Left ventricle myocardium inferior (tissue), 1 donor: ENCODE results near the gene ABCA2. TPM values are rescaled to one million over a fixed set of nuclear protein-coding genes. Genes with fewer than 3 reads are reported as not detected.
"Not testable (repeated sequence)": the region's sequence is repeated elsewhere in the genome, so short reads cannot be mapped to it uniquely, and the experiment has no call there.

Source experiments
- DNase-seq: peaks from one replicate; pipeline ENCODE4 v3.0.0-alpha.2; 2020
- H3K27ac ChIP-seq: fragments of 200-600 bp; replicated peaks from 2 replicates; pipeline ENCODE4 v1.8.0; 2021
- H3K27me3 ChIP-seq: fragments of 200-600 bp; 2 replicates; pipeline ENCODE4 v1.8.0; 2021; ENCODE audit warnings: low read depth
- H3K36me3 ChIP-seq: fragments of 200-600 bp; 2 replicates; pipeline ENCODE4 v1.8.0; 2021
- H3K4me1 ChIP-seq: fragments of 200-600 bp; 2 replicates; pipeline ENCODE4 v1.8.0; 2021
- H3K4me3 ChIP-seq: fragments of 200-600 bp; 2 replicates; pipeline ENCODE4 v1.8.0; 2021; ENCODE audit warnings: mild to moderate bottlenecking, moderate library complexity
- H3K9me3 ChIP-seq: fragments of 200-600 bp; replicated peaks from 2 replicates; pipeline ENCODE4 v1.8.0; 2021
- intact Hi-C: fragments of 100-400 bp; cut with micrococcal nuclease; formaldehyde crosslinking; loops from one replicate; pipeline ENCODE4 v1.11.0; 2022
- total RNA-seq: library from RNA; stranded (reverse); fragmentation: NEBNext Ultra II Directional; extraction: Animal tissue kit (Norgen Biotek cat#: 25700); gene quantifications from one replicate; pipeline ENCODE4 v1.2.1, GENCODE V29; 2021
- TF ChIP-seq, protein P1 (sequence below): fragments of 200-600 bp; IDR thresholded peaks from 2 replicates; pipeline ENCODE4 v1.8.0; 2021; ENCODE audit warnings: antibody characterized with exemption, mild to moderate bottlenecking, borderline replicate concordance
- donor health status: DM: no; HTN: yes; CAD: no; lungs with severe emphysema.

Gene ABCA2
- total RNA-seq, 1 donor from 2014 or later, result 29.9 TPM

DNA sequence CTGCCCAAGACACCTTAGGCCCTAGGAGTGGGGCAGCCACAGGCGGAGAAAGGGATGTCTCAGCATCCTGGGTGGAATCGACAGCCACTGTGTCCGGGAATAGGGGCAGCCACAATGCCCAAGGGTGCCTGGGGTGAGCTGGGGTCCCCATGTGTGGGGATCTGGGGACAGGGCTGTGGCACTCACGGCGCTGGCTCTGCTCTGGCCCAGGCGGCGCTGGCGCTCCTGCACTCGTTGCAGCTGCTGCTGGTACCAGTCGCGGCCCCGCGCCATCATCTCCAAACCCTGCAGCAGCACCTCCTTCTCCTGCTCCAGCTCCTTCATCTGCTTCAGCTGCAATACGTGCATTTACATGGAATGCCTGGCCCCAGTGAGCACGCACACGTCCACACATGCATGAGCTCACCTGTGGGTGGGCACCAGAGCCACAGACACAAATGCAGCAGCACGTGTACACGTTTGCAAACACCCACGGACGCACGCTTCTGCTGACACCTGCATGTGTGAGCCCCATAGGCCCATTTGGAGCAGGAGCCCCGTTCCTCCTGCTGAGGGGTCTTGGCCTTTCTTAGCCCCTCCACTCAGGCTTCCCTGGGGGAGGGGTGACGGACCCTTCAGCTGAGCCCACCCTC lies 37.4 kb upstream of the ABCA2 start:
- TF ChIP-seq, protein P1, sequence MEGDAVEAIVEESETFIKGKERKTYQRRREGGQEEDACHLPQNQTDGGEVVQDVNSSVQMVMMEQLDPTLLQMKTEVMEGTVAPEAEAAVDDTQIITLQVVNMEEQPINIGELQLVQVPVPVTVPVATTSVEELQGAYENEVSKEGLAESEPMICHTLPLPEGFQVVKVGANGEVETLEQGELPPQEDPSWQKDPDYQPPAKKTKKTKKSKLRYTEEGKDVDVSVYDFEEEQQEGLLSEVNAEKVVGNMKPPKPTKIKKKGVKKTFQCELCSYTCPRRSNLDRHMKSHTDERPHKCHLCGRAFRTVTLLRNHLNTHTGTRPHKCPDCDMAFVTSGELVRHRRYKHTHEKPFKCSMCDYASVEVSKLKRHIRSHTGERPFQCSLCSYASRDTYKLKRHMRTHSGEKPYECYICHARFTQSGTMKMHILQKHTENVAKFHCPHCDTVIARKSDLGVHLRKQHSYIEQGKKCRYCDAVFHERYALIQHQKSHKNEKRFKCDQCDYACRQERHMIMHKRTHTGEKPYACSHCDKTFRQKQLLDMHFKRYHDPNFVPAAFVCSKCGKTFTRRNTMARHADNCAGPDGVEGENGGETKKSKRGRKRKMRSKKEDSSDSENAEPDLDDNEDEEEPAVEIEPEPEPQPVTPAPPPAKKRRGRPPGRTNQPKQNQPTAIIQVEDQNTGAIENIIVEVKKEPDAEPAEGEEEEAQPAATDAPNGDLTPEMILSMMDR, result no peak
- DNase-seq, result no peak
- intact Hi-C loops, result no loop called here

DNA sequence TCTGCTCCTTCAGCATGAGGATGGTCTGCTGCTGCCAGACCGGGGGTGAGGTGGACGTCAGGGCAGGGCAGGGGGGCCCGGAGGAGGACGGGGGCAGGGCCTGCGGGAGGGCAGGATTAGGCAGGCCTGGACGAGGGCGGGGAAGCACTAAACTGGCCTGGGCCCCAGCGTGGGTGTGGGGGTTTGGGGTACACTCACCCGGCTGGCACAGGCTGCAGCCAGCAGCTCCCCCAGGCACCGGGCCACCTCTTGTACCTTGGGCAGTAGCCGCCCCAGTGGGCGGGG lies 36.8 kb upstream of the ABCA2 start:
- DNase-seq, result no peak
- Histone ChIP-seq H3K27me3 (peaks cover 13% of the 10 kb centered on the region), H3K9me3 (no peaks in the 10 kb centered on the region), H3K4me1 (peaks cover 14% of the 10 kb centered on the region), H3K4me3 (no peak overlapping the region), H3K27ac (no peak overlapping the region), H3K36me3 (no peaks in the 10 kb centered on the region)
- intact Hi-C loops, result no loop called here
- TF ChIP-seq, protein P1, result no peak

More for the DNA sequence above, 37.4 kb upstream of the ABCA2 start:
- Histone ChIP-seq H3K36me3 (no peaks in the 10 kb centered on the region), H3K9me3 (no peaks in the 10 kb centered on the region), H3K27me3 (peaks cover 13% of the 10 kb centered on the region), H3K4me3 (no peak overlapping the region), H3K4me1 (peaks cover 19% of the 10 kb centered on the region), H3K27ac (no peak overlapping the region)

DNA sequence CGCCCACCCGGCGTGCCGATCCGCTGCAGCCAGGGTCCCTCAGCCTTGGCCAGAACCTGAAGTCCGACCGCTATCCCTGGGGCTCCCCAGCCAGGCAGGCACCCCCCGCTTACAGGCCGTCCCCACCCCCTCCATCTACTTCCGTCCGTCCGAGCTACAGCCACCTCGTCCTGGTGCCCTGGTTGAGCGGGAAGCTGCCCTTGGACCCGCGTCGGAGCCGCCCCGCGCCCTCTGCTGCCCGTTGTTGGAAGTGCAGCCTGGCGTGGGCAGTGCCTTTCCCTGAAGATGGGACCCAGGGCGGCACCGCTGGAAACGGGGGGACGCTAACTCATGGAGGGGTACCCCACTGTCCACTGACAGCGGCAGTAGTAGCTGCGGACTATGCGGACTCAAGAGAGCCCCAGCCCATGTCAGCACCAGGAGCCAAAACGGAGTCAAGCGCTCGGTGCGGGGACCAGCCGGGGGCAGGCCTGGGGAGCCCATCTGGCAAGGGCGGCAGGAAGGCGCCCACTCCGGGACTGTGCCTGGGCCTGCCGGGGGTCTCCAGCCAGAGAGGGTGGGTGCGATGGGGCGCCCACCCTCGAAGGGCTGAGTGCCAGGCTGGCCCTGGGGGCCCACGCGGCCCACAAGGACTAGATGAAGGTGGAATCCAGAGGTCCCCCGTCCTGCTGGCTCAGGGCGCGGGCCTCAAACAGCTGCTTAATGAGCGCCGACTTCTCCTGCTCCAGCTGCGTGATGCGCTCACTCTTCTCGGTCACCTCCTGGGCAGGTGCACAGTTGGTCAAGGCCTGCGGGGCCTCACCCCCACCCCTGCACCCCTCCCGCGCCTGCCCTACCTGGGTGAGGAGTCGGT lies 36.2 kb upstream of the ABCA2 start:
- Histone ChIP-seq H3K9me3 (no peaks in the 10 kb centered on the region), H3K36me3 (no peaks in the 10 kb centered on the region), H3K27me3 (peaks cover 7% of the 10 kb centered on the region), H3K27ac (no peak overlapping the region), H3K4me3 (no peak overlapping the region), H3K4me1 (peaks cover 9% of the 10 kb centered on the region)
- TF ChIP-seq, protein P1, result peak; percentile 98
- peak; percentile 77 for DNase-seq
- intact Hi-C loops, result no loop called here

DNA sequence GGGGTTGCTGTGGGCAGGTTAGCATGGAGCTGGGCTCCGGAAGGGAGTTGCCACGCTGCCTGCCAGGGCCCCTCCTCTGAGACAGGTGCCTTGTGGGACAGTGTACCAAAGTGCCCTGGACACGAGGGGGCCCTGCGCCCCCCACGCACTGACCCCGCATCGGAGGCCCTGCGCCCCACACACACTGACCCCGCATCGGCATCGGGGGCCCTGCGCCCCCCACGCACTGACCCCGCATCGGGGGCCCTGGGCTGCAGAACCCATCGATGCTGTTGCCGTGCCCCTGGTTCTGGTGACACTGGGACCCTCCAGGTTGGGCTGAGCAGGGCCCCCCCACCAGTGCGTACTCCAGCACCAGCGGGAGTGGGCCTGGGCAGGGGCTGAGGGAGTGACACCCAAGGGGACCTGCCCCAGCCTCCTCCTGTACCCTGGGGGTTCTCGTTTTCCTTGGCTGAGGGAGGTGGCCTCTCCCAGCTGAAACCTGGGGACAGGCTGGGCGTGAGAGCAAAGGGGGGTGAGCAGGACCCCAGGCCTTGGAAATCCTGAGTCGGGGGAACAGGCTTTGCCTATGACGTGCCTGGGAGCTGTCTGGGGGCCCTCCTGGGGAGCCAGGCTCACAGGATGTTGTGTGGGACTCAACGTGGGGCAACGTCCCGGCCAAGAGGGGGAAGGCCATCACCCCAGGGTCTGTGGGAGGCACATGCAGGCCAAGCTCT lies 35.4 kb upstream of the ABCA2 start:
- intact Hi-C loops, result no loop called here

DNA sequence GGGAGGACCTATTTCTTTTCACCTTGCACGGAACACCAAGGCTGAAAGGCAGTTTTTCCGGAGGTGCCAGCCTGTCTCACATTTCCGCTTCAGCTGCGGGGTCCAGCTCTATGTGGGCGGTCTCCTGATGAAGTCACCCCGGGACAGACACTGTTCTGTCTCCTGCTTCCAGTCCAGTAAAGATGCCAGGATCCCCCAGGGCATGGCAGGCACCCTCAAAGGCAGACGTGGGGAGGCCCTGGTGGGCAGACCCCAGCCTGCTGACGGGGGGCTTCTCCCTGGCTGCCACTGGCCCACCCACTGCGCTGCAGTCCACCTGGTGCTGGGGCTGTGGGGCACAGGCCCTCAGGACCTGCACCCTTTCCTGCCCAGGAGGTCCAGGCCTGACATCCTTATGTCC lies 34.8 kb upstream of the ABCA2 start:
- H3K9me3 ChIP-seq, H3K27me3 ChIP-seq, intact Hi-C loops, H3K4me1 ChIP-seq, DNase-seq, H3K27ac ChIP-seq, H3K36me3 ChIP-seq, H3K4me3 ChIP-seq: not testable (repeated sequence)

More for the DNA sequence above, 35.4 kb upstream of the ABCA2 start:
- no peak for DNase-seq
- no peak overlapping the region for H3K27ac ChIP-seq
- no peaks in the 10 kb centered on the region for H3K9me3 ChIP-seq
- no peaks in the 10 kb centered on the region for H3K27me3 ChIP-seq
- no peak overlapping the region for H3K4me3 ChIP-seq
- peaks cover 9% of the 10 kb centered on the region for H3K4me1 ChIP-seq
- TF ChIP-seq, protein P1, result no peak
- no peaks in the 10 kb centered on the region for H3K36me3 ChIP-seq
